SKM-1 treated with dmso at 0.1 percent for 144 hours (cell line): ENCODE results near the gene OCA2.
"Not testable (repeated sequence)": the region's sequence is repeated elsewhere in the genome, so short reads cannot be mapped to it uniquely, and the experiment has no call there.

ENCODE experiments used
- DNase-seq: peaks from one replicate; lab custom pipeline; 2025; ENCODE audit not compliant: unreplicated experiment; lab: John Stamatoyannopoulos, UW

The OCA2 gene

GRCh38 chr15:28098766-28099554 lies at the start of gene OCA2:
TSS of gene OCA2 (minus strand) at chr15:28099315. CDS start at chr15:28081874, 17,441 bp downstream.
- DNase-seq, result peak; percentile 60

DNA sequence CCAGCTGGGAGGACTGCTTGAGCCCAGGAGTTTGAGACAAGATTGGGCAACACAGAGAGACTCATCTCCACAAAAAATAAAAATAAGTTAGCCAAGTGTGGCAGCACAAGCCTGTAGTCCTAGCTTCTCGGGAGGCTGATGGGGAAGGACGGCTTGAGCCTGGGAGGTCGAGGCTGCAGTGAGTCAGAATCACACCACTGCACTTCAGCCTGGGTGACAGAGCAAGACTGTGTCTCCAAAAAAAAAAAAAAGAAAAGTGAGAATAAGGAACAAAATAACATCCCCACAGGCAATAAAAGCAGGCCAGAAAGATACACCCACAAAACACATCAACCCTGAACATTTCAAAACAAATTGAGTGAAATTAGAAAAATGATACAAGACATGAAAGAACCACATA lies 48.7 kb upstream of the OCA2 start:
- no peak for DNase-seq

DNA sequence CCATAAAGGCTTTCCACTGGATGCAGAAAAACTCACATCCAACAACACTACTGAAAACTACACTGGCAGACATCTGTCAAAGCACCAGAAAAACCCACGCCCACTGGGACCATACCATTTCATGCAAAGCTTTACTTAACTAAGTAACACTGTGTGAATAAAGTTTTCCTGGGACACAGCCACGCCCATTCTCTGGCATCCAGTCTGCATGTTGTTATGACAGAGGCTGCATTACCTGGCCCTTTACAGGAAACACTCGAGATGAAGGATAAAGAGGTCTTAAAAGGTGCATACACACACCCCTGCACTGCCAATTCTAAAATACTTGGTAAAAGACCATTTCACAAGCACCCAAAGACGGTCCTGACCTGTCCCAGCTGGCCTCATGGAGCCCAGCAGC lies 46.3 kb upstream of the OCA2 start:
- DNase-seq, result not testable (repeated sequence)

GRCh38 chr15:28140062-28140461 lies 40.9 kb upstream of the OCA2 start:
- no peak for DNase-seq

- DNase-seq, result not testable (repeated sequence)
These were observed 38.4 kb upstream of the OCA2 start for GRCh38 chr15:28137408-28138039.

DNA sequence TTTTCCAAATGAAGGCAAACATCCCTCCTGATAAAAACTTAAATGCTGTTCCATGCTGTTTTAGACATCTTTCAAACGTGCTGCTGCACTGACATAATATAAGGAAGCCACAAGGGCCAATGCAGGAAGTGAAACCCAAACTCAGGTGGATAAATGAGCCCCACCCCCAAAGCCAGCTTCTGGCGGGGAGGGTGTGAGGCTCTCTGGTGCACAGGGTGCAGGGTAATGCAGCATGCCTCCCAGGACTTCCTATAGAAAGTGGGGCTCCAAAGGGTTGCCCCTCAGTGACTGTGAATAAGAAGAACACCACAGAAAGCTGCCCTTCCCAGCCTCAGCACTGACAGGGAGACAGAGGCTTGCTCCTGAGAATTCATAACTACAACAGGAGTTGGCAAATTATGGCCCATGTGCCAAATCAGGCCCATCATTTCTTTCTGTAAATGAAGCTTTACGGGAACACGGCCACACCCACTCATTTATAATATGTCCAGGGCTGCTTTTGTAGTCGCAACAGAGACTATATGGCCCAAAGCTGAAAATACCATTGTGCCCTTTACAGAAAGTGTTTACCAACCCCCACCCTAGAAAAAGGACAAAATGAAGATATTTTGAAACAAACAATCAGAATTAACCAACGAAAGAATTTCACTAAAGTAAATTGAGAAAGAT lies 37.3 kb upstream of the OCA2 start:
- not testable (repeated sequence) for DNase-seq

GRCh38 chr15:28133281-28133680 lies 34.2 kb upstream of the OCA2 start:
- DNase-seq, result no peak

DNA sequence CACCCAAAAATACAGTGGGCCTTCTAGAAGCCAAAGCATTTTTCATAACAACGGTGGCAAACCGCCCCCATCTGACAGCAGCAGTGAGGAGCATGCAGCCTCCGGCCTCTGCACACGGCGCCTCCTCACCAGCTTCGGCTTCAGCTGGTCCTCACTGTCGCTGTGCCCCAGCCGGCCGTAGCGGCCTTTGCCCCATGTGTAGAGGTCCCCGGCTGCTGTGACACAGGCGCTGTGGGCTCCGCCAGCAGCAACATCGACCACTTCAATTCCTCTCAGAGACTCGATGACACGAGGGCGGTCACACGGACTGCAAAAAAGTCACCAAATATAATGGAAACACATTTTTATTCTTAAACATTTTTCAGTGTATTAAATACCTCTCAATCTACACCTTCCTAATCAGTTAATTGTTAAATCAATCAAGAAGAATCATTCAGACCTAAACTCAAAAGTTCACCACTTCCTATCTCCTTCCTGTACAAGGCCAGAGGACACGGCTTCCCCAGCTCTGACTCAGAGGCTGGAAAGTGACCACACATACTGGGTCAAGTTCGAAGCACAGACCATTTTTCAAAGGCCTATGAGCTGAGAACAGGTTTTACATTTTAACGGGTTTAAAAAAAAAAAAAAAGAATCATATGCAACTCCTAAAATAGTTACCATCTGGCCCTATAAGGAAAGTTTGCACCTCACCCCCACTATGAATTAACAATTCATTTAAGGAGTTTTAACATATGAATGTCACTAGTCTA lies 33.6 kb upstream of the OCA2 start:
- DNase-seq, result no peak

- no peak for DNase-seq
These were observed 32.8 kb upstream of the OCA2 start for GRCh38 chr15:28131946-28132345.

- DNase-seq, result no peak
These were observed 32.3 kb upstream of the OCA2 start for GRCh38 chr15:28131400-28131799.

- DNase-seq, result no peak
These were observed 31.5 kb upstream of the OCA2 start for GRCh38 chr15:28130651-28131050.

DNA sequence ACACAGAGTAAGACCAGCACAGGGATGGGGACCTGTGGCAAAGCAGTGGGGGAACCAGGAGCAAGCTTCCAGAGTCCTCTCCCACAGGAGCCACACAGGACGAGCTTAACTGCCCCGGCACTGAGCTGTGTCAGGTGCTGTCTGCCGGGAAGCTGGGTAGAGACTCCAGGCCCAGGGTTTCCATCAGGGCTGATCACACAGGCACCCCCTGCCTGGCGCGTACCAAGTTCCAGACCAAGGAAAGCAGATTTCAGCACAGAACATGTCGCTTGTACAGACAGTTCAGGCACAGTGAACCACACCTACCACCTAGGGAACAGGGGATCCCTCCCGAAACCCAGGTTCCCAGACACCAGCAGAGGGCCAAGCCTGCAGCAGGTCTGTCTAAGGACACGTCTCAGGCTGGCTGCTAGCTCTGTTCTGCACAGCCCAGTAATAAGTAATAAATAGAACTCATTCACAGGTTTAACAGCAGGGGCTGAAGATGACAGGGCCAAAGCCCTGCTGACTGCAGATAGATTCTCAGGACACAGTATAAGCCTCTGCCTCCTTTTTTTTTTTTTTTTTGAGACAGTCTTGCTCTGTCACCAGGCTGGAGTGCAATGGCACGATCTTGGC lies 30.2 kb upstream of the OCA2 start:
- DNase-seq, result no peak

DNA sequence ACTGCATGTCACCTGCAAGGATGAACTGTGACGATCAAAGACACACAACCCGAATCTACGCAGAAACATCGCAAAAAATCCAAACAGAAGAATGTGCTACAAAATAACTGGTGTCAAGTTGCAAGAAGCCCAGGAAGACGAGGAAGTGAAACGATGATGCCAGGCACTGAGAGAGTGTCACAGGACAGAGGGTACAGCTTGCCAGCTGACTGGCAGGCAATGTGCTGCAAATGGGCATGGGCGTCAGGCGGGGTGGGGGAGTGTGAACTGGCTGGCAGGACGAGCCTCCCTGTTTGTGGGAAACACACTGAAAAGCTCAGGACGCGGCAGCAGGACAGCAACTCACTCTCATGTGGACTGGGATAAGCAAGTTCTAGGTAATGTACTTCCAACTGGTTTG lies 28.9 kb upstream of the OCA2 start:
- no peak for DNase-seq

GRCh38 chr15:28127036-28127435 lies 27.9 kb upstream of the OCA2 start:
- no peak for DNase-seq

DNA sequence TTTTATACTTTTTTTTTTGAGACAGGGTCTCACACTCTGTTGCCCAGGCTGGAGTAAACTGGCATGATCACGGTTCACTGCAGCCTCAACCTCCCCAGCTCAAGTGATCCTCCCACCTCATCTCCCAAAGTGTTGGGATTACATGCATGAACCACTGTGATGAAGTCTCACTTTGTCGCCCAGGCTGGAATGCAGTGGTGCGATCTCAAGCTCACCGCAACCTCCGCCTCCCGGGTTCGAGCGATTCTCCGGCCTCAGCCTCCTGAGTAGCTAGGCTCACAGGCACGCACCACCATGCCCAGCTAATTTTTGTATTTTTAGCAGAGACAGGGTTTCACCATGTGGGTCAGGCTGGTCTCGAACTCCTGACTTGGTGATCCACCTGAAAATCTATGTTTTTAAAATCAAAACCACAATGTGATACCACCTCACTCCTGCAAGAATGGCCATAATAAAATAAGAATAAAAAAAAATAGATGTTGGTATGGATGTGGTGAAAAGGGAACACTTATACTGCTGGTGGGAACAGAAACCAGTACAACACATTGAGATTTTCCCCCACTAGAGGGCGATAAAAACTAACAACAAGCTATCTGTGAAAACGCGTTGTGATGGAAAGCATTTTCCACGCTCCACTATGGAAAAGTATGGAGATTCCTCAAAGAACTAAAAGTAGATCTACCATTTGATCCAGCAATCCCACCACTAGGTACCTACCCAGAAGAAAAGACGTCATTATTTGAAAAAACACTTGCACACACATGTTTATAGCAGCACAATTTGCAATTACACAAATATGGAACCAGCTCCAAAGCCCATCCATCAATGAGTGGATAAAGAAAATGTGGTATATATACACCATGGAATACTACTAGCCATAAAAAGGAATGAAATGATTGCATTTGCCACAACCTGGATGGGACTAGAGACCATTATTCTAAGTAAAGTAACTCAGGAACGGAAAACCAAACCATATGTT lies 26.8 kb upstream of the OCA2 start:
- DNase-seq, result peak; percentile 15

GRCh38 chr15:28124841-28125240 lies 25.7 kb upstream of the OCA2 start:
- DNase-seq, result no peak

DNA sequence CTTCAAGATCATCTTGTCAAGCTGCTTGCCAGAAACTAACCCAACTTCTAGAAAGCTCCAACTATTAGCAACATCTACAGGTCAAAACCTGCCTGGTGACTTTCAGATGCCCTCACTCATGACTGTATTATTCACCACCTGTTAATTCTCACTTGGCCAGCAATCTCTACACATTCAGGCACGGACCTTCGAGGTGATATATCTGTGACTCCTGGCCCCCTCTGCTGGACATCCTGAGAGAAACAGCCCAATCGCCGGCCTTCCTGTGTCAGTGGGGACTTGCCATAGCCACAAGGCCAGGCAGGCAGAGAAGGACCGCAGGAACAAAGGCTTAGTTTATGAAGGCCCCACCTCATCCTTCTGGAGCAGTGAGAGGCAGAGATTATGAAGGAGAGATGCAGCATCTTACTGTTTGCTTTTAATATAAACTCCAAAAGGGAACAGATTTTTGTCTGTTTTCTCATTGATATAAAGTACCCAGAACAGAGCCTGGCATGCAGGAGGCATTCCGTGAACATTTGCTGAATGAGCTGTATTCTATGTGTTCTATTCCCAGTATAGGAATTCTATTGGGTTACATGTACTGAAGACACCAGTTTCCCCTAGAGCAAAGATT lies 24.4 kb upstream of the OCA2 start:
- DNase-seq, result peak; percentile 51

DNA sequence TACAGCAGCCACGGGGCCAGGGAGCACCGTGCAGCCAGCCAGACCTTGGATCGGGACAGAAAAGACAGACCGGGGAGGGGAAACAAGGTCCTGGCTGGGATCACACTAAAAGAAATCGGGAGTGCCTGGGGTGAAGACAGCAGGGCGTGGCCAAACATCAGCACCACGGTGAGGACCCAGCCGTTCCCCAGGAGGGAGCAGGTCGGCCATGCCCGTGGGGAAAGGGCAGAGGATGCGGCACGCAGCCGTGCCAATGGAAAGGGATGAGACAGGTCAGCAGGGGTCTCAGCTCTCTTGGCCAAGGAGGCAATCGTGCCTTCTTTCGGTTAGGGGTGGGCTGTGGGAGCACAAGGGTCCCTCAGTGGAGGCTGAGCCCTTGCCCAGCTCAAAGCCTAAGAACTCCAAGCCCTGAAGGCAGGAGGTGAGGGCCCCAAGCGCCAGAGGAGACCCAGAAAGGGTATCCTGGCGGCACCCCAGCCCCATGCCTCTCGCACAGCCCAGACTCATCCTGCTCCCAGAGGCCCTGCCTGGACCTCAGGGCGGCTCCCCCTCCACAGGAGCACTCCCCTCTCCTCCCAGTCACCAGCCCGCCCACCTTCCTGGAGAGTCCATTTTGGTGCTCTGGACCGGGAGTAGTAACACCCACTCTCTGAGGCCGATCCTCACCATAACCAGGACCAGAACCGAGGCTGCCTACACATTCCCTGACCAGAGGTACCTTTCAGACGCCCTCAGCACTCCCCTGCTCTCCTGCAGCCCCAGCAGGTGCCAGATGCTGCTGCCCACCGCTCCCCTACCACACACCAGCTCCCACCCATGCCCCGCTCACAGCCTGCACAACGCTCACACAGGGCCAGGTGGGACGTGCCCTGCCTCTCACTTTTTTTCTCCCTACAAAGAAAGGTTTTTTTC lies 23.2 kb upstream of the OCA2 start:
- no peak for DNase-seq
